KOPT-K1 (cell line): ENCODE results near the gene PDX1.

ENCODE experiments used
- H3K27ac ChIP-seq: fragments of 200-600 bp; sonication (generic); 2 replicates; pipeline ENCODE4 v1.5.1; 2016; ENCODE audit warnings: antibody characterized with exemption, mild to moderate bottlenecking, low read depth, low read length; ENCODE audit not compliant: poor library complexity, severe bottlenecking
- H3K36me3 ChIP-seq: fragments of 200-600 bp; sonication (generic); 2 replicates; pipeline ENCODE4 v1.5.1; 2017; ENCODE audit warnings: antibody characterized with exemption, mild to moderate bottlenecking, low read length, moderate library complexity; ENCODE audit not compliant: insufficient read depth
- H3K9me3 ChIP-seq: fragments of 200-600 bp; sonication (generic); 2 replicates; pipeline ENCODE4 v1.5.1; 2017; ENCODE audit warnings: antibody characterized with exemption, low read length, mild to moderate bottlenecking; ENCODE audit not compliant: insufficient read depth, poor library complexity, severe bottlenecking

The PDX1 gene

DNA sequence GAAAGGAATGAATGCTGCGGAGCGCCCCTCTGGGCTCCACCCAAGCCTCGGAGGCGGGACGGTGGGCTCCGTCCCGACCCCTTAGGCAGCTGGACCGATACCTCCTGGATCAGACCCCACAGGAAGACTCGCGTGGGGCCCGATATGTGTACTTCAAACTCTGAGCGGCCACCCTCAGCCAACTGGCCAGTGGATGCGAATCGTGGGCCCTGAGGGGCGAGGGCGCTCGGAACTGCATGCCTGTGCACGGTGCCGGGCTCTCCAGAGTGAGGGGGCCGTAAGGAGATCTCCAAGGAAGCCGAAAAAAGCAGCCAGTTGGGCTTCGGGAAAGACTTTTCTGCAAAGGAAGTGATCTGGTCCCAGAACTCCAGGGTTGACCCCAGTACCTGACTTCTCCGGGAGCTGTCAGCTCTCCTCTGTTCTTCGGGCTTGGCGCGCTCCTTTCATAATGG is 8.6 kb downstream of the PDX1 start:
- Histone ChIP-seq H3K9me3 (peaks cover 14% of the 10 kb centered on the region), H3K27ac (no peak overlapping the region), H3K36me3 (no peaks in the 10 kb centered on the region)

DNA sequence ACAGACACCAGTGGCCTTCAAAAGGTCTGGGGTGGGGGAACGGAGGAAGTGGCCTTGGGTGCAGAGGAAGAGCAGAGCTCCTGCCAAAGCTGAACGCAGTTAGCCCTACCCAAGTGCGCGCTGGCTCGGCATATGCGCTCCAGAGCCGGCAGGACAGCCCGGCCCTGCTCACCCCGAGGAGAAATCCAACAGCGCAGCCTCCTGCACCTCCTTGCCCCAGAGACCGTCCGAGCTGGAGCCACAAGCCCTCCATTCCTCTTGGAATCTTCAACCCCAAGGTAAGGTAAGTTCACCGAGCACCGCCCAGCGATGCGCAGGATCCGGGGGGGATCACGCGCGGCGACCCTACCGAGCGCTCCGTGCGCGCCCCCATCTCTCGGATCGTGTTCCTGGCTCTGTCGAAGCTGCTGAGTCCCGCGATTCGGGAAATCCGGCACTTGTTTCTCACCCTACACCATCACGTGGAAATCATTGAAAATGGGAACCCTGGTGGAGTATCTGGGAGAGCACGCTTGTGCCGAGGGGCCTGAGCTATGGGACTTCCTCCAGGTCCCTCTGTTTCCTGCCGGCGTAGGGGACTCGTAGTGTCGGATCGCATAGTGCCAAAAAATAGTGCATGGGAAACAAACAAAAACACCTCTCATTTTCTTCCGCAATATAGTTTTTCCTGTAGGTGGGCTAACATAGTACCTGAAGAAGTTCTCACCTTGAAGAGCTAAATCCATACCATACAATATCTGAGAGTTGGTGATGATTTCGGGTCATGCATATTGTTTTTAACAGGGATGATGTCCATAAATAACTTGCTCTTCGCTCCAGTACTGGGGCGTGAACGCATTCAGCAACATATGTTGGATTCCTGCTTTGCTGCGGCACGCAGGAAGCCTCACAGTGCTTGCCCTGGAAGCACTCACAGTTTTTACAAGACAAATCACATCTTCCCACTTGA is 9.3 kb downstream of the PDX1 start:
- no peaks in the 10 kb centered on the region for H3K36me3 ChIP-seq
- H3K27ac ChIP-seq, result no peak overlapping the region
- H3K9me3 ChIP-seq, result peaks cover 14% of the 10 kb centered on the region

DNA sequence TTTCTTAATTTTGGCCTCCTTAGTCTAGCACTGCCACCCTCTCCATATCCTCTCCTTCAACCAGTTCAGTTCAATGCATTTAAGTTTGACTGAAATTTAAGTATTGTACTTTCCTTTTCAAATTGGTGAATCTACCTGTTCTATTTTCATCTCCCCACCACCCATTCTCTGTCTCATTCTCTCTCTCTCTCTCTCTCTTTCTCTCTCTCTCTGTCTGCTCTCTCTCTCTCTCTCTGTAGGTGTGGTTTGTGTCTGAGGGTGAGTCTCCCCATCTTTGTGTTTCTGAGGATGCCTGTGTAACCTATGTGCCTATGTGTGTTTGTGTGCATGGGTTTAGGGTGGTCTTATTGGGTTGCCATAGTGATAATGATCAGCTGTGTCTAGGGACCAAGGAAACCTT is 10.1 kb downstream of the PDX1 start:
- Histone ChIP-seq H3K36me3 (no peaks in the 10 kb centered on the region), H3K27ac (no peak overlapping the region), H3K9me3 (peaks cover 14% of the 10 kb centered on the region)

DNA sequence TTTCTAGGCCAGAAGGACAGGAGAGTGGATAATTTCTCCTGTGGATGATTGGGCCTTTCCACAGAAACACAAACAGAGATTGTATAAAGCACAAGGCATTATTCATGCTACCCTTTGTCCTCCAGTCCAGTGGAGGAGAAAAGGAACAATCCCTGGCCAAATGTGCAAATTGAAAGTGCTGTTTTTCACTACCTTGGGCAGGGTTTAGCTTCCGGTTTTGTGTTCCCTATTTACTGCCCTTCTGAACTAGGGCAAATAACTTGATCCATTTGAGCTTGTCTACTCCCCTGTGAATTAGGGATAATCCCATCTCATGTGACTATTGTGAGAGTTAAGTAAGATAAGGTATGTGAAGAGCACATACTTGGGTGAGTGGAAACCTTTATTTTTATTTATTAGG is 13.3 kb downstream of the PDX1 start:
- Histone ChIP-seq H3K36me3 (no peaks in the 10 kb centered on the region), H3K27ac (no peak overlapping the region), H3K9me3 (peaks cover 3% of the 10 kb centered on the region)

DNA sequence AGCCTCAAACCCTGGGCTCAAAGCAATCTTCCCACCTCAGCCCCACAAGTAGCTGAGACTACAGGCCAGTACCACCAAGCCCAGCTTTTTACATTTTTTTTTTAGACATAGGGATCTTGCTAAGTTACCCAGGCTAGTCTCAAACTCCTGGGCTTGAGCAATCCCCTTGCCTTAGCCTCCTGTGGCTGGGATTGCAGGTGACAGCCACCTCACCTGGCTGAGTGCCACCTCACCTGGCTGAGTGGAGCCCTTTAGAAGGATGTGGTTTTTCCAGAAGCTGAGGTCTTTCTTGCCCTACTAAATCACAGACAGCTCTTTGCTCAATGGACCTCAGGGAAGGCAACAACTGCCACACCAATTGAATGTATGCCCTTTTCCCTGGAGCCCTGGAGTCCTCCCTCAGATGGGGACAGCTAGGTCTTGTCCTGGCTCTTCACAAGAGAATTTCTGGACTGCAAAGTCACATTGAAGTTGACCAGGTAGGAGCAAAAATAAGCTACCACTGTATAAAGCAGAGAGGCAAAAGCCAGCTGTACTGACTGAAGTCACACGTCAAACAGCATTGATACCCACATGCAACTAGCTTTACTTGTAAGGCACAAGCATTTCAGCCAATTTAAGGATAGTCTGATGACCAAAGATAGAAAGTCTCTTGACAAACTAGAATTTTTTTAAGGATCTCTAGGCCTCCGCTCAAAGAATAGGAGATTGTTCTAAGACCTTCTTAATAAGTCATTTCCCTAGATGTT is 14.0 kb downstream of the PDX1 start:
- H3K9me3 ChIP-seq, result no peaks in the 10 kb centered on the region

DNA sequence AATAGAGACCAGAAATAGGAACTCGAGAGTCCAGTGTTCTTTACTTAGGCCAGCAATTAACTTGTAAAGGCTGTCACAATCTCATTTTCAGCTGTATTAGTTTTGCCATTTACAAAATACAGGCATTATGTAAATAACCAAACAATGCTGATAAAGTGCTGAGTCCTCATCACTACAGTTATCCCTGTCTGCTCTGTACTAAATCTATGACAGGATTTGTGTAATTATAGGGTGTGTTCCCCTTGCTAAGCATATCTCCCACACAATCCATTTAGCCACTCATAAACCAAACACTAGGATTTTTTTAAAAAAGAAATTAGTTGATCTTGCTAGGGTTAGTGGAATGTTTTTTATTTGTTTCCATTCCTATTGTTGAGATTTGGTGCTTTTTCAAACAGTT is 23.2 kb downstream of the PDX1 start:
- Histone ChIP-seq H3K9me3 (peaks cover 22% of the 10 kb centered on the region), H3K36me3 (no peaks in the 10 kb centered on the region), H3K27ac (no peak overlapping the region)

More for the DNA sequence above, 14.0 kb downstream of the PDX1 start:
- H3K27ac ChIP-seq, result no peak overlapping the region
- H3K36me3 ChIP-seq, result no peaks in the 10 kb centered on the region

DNA sequence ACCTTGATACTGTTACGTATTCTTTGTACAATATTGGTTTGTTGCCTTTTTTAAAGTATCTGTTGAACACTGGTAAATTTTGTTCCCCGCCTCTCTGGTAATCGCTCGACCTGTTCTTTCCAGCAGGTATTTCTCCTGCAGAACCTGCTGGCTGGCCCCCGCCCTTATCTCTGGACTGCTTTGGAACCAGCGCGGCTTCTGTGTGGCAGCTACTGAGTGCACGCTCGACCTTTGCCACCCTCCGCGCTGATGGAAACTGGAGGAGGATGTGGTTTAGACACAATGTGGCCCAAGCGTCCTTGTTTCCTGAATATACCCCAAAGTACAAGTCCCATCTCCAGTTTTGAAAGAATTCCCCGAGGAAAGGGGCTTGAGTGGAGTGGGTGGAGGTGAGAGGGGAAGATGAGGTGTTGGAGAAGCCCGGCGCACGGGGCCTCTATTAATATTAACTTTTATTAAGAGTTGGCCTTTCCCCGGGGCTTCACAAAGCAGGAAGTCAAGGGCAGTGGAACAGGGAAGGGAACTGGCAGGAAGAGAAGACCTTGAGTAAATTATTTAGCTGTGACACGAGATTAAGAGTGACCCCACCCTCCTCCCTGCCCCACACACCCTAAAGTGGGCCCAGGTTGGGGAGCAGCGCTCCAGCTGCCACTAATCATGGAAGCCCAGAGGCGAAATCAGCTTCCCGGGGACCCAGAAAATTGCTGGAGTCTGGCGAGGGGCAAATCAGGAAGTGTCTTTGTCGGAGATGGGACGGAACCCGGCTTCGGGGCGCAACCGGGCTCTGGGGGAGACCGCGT is 33.3 kb downstream of the PDX1 start:
- Histone ChIP-seq H3K27ac (no peak overlapping the region), H3K9me3 (no peaks in the 10 kb centered on the region), H3K36me3 (no peaks in the 10 kb centered on the region)

DNA sequence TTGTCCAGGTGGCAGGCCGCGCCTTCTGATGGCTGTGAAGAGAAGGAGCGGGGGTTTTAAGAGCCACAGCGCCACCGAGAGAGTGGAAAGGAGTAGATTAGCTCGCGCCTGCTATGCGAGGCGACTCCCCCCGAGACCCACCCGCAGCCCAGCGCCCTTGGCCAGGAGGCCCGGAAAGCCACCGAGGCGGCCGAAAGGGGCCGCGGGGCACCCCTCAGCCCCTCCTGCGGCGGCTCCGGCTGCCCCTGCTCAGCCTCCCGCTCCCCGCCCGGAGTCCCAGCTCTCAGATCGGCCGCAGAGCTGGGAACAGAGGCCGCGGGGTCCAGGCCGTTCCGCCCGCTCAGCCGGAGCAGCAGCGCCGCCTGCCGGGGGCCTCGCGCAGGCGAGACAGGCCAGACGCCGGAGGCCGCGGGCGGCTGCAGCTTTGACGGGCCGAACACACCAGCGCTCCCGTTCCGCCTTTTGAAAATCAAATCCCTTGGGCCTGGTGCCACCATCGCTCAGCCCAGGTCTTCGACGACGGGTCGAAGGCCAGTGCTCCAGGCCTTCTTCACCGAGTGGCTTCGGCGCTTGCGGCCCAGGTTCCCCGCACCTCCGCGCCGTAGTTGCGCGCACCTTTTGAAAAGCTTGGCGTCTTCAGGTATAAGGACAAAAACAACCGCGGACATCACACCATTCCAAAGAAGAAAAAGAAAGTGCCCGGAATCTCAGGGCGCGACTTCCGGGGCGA is 34.0 kb downstream of the PDX1 start:
- no peaks in the 10 kb centered on the region for H3K36me3 ChIP-seq
- no peak overlapping the region for H3K27ac ChIP-seq
- H3K9me3 ChIP-seq, result no peaks in the 10 kb centered on the region

DNA sequence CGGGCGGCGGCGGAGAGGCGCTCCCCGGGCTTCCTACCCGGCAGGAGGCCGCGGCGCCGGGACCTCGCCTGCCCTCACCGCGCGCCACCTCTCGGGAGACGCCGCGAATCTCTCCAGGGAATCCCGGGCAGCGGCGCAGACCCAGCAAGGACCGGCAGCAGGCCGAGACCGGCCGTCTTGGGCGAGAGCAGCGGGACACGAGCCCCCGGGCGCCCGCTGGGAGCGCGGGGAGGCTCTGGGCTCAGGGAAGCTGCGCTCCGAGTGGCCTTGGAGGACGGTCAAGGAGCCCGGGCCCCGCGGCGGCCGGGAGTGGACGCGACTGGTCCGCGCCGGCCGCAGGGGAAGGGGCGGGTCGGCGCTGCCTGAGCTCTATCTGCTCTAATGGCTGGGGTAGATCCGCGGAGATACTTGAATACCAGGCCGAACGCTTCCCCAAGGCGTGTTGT is 34.6 kb downstream of the PDX1 start:
- H3K27ac ChIP-seq, result no peak overlapping the region
- no peaks in the 10 kb centered on the region for H3K36me3 ChIP-seq
- H3K9me3 ChIP-seq, result no peaks in the 10 kb centered on the region

DNA sequence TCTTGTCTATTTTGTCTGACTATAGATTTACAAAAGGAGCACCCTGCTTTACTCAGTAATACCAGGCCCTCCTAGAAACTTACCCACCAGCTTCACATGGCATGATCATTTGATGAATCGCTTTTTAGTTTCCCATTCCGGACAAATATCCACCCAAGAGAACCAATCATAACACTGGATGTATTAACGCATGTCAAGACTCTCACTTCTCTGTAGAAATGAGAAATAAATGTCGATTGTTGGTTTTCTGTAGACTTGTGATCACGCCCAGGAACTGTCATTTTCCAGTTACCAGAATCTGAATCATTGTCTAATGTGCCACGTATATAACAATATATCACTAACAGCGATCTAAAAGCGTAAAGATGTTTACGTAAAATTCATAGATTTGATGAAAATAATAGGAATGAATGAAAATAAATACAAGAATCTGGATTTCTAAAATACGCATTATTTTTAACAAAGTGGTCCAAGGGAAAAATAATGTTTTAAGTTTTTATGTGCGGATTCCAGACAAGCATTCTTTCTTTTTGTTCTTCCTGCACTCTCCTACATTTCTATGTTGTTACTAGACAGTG is 35.3 kb downstream of the PDX1 start:
- H3K27ac ChIP-seq, result no peak overlapping the region
- H3K9me3 ChIP-seq, result no peaks in the 10 kb centered on the region
- no peaks in the 10 kb centered on the region for H3K36me3 ChIP-seq

DNA sequence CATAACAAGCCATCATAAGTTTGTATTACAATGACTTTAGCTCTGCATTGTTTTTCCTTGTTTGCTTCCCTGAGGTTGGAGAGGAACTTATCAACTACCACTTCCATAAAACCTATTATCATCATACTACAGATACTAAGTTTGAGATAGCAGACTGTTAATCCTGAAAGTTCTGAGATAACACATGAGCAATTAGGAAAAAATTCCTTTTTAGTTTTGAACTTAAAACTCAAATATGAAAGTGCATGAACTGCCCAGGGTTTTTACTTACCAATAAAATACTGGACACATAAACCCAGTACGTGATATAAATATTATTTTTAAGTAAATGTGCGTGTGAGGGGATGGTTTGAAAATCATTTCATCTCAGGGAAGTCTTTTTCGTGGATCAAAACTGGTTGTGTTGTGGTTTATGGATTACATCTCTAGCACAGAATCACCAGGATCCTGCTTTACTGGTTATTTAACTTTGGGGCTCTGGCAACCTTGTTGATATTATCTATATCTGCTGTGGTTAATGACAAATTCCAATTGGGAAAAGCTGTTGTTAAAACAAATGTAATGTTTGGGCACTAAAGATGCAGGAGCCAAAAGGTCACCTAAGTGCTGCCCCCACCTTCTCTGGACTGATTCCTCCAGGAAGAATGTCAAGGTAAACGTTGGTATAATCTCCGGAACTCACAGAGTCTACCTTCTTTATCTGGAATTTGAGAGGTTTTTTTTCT is 36.9 kb downstream of the PDX1 start:
- no peaks in the 10 kb centered on the region for H3K36me3 ChIP-seq
- no peaks in the 10 kb centered on the region for H3K9me3 ChIP-seq
- no peak overlapping the region for H3K27ac ChIP-seq

DNA sequence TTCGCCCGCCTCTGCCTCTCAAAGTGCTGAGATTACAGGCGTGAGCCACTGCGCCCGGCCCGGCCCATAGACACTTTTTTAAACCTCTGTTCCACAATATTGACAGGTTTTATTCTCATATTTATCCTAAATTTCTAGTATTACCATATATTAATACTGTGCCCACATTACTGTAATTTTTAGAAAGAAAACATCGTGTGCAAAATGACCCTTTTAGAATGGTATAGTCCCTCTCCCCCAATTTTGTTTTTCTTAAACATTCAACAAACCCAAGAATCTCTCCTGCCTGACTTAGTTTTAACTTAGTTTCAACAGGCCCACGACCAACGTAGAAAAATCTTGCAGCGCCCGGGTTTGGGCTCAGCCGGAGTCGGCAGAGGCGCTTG is 40.2 kb downstream of the PDX1 start:
- no peaks in the 10 kb centered on the region for H3K36me3 ChIP-seq
- H3K27ac ChIP-seq, result no peak overlapping the region
- no peaks in the 10 kb centered on the region for H3K9me3 ChIP-seq

DNA sequence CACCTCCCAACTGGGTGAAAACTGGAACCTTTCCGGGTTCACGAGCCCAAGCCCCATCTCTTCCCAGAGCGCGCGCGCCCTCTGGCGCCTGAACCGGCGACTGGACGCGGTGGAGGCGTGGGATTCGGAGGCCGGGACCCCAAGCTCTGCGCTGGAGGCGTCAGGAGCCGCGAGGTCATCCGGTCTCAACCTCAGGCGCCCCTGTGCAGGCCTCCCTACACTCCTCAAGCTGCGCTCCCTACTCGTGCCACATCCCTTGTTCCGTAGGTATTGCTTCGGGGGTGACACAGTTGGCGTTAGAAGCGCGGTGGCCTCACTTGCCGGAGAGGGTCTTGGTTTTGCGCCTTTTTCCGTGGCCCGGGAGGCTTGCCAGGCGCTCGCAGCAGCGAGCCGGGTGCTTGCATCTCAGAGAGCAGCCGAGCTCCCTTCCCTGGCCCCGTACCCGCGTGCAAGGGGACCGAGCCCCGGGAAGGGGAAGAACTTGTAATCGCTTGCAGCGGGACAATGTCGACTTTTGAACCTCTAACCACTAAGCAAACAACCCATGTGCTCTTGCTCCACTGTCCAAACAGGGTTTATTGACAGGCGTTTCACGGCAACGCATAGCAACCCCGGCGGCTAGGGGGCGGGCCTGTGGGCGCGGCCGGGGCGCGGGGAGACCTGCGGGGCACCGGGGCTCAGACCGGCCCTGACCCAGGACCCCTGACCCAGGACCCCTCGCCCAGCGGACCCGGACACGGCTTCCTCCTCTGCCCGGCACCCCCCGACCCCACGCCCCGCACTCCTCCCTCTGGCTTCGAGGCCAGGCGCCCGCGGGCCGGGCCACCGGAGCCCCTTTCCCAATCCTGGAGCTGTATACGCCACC is 40.8 kb downstream of the PDX1 start:
- no peaks in the 10 kb centered on the region for H3K36me3 ChIP-seq
- H3K9me3 ChIP-seq, result no peaks in the 10 kb centered on the region
- H3K27ac ChIP-seq, result no peak overlapping the region
